GM23248 (cell line): ENCODE data around the gene RAE1.
"Not testable (repeated sequence)": the region's sequence is repeated elsewhere in the genome, so short reads cannot be mapped to it uniquely, and the experiment has no call there.

Experiments
- EZH2 ChIP-seq: fragments of 200-600 bp; sonication (generic); IDR thresholded peaks from 2 replicates; pipeline ENCODE4 v1.6.1; 2018; ENCODE audit warnings: antibody characterized with exemption, mild to moderate bottlenecking; ENCODE audit not compliant: insufficient read depth, poor library complexity, severe bottlenecking
- EZH2phosphoT487 ChIP-seq: fragments of 200-600 bp; sonication (generic); IDR thresholded peaks from 2 replicates; pipeline ENCODE4 v1.6.1; 2018; ENCODE audit warnings: antibody characterized with exemption, moderate library complexity, mild to moderate bottlenecking, low read depth; ENCODE audit not compliant: insufficient read depth

GRCh38 chr20:57348922-57349574 lies 2.0 kb upstream of the RAE1 start:
- TF ChIP-seq EZH2, EZH2phosphoT487: not testable (repeated sequence)
